Uterus (tissue), 2 donors: ENCODE results near the gene ZNF512B.

Experiments
- POLR2A ChIP-seq, 2 donors: fragments of 450-650 bp; IDR thresholded peaks; one replicate each; pipeline ENCODE4 v1.6.1; 2016; ENCODE audit warnings: antibody characterized with exemption in 2 of 2, mild to moderate bottlenecking in 1 of 2, moderate library complexity in 1 of 2
- TF ChIP-seq, protein P1 (sequence below), 4 experiments: fragments of 200-600 bp in 2 of 4; fragments of 450-650 bp in 2 of 4; sonication (generic) in 2 of 4; IDR thresholded peaks; one replicate each; pipeline ENCODE4 v1.5.1; 2016 to 2019; ENCODE audit warnings: antibody characterized with exemption in 4 of 4, mild to moderate bottlenecking in 2 of 4, moderate library complexity in 1 of 4

DNA sequence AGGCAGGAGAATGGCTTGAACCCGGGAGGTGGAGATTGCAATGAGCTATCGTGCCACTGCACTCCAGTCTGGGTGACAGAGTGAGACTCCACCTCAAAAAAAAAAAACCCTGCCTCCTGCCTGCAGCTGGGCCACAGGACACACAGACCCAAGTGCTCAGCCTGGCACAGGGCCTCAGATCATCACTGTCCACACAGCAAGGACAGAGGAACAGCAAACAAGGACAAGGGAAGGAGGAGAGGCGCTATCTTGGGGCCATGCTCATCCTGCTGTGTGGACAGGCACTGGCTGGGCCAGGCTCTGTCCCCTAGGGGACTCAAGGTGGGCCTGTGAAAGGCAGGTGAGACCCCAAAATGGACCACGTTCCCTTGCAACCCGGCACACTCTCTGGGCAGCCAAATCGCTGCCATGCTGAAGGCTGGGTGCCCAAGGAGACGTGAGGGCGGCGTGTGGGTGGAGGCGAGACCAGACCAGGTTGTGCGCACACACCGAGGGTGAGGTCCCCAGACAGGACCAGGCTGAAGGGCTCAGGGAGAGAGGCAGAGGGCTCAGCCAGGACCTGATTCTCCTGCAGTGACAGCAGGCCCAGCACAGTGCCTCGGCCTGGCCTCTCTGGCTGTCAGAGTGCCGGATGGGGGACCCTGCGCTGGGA lies 22.6 kb downstream of the ZNF512B start:
- TF ChIP-seq, protein P1, sequence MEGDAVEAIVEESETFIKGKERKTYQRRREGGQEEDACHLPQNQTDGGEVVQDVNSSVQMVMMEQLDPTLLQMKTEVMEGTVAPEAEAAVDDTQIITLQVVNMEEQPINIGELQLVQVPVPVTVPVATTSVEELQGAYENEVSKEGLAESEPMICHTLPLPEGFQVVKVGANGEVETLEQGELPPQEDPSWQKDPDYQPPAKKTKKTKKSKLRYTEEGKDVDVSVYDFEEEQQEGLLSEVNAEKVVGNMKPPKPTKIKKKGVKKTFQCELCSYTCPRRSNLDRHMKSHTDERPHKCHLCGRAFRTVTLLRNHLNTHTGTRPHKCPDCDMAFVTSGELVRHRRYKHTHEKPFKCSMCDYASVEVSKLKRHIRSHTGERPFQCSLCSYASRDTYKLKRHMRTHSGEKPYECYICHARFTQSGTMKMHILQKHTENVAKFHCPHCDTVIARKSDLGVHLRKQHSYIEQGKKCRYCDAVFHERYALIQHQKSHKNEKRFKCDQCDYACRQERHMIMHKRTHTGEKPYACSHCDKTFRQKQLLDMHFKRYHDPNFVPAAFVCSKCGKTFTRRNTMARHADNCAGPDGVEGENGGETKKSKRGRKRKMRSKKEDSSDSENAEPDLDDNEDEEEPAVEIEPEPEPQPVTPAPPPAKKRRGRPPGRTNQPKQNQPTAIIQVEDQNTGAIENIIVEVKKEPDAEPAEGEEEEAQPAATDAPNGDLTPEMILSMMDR (IDR thresholded peaks at IDR 0.05) = no peak
- no peak for TF ChIP-seq POLR2A (IDR thresholded peaks at IDR 0.05)
